T follicular helper cell (primary cell): ENCODE measurements around the gene RAC3.
"Not testable (repeated sequence)": the region's sequence is repeated elsewhere in the genome, so short reads cannot be mapped to it uniquely, and the experiment has no call there.

Source experiments
- DNase-seq: peaks from one replicate; pipeline ENCODE4 v3.0.0-alpha.2; 2020; ENCODE audit warnings: low read depth

The RAC3 gene

GRCh38 chr17:82023447-82024241 is 7.8 kb upstream of the RAC3 start:
- no peak for DNase-seq

GRCh38 chr17:82024859-82025258 is 6.6 kb upstream of the RAC3 start:
- DNase-seq = no peak

GRCh38 chr17:82025401-82026107 is 5.9 kb upstream of the RAC3 start:
- DNase-seq = no peak

GRCh38 chr17:82028246-82028645 is 3.2 kb upstream of the RAC3 start:
- DNase-seq = no peak

GRCh38 chr17:82028966-82029365 is 2.5 kb upstream of the RAC3 start:
- no peak for DNase-seq

- DNase-seq = no peak
Measured at GRCh38 chr17:82029391-82029790, 2.1 kb upstream of the RAC3 start.

- no peak for DNase-seq
Measured at GRCh38 chr17:82029990-82030469, 1.4 kb upstream of the RAC3 start.

- peak; percentile 75 for DNase-seq
Measured at GRCh38 chr17:82030470-82031302, 792 bp upstream of the RAC3 start.

GRCh38 chr17:82031885-82032627 is 578 bp downstream of the RAC3 start:
- no peak for DNase-seq

GRCh38 chr17:82033359-82034085 is 2.0 kb downstream of the RAC3 start:
- no peak for DNase-seq

- no peak for DNase-seq
Measured at GRCh38 chr17:82034371-82035011, 3.0 kb downstream of the RAC3 start.

GRCh38 chr17:82035488-82035887 is 4.0 kb downstream of the RAC3 start:
- no peak for DNase-seq

GRCh38 chr17:82035956-82036633 is 4.6 kb downstream of the RAC3 start:
- no peak for DNase-seq

GRCh38 chr17:82036634-82037091 is 5.2 kb downstream of the RAC3 start:
- DNase-seq = no peak

GRCh38 chr17:82037092-82037888 is 5.8 kb downstream of the RAC3 start, which contains the start of gene DCXR:
Gene DCXR (minus strand): TSS chr17:82037697. CDS start chr17:82037682, 15 bp downstream.
- DNase-seq = peak; percentile 88

- no peak for DNase-seq
Measured at GRCh38 chr17:82037889-82038195, 6.4 kb downstream of the RAC3 start.

GRCh38 chr17:82038796-82039409 is 7.4 kb downstream of the RAC3 start:
- not testable (repeated sequence) for DNase-seq

- DNase-seq = no peak
Measured at GRCh38 chr17:82039695-82040299, 8.3 kb downstream of the RAC3 start.
